Astrocyte (in vitro differentiated cells and primary cell): ENCODE results near the gene CALD1.

ENCODE experiments used
- CTCF ChIP-seq: IDR thresholded peaks from 2 replicates; pipeline ENCODE4 v1.5.1; 2011; ENCODE audit warnings: low read depth, mild to moderate bottlenecking, inconsistent platforms, low read length, moderate library complexity; ENCODE audit not compliant: insufficient read depth
- EZH2 ChIP-seq: IDR thresholded peaks from 2 replicates; pipeline ENCODE4 v1.6.1; 2012; ENCODE audit warnings: mild to moderate bottlenecking, low read length, inconsistent platforms; ENCODE audit not compliant: insufficient read depth

- no peak for TF ChIP-seq CTCF
- TF ChIP-seq EZH2, result no peak
These were observed 6.4 kb downstream of the CALD1 start for GRCh38 chr7:134785842-134786241.
